Measurements from ENCODE around the gene CLEC4D.

DNA sequence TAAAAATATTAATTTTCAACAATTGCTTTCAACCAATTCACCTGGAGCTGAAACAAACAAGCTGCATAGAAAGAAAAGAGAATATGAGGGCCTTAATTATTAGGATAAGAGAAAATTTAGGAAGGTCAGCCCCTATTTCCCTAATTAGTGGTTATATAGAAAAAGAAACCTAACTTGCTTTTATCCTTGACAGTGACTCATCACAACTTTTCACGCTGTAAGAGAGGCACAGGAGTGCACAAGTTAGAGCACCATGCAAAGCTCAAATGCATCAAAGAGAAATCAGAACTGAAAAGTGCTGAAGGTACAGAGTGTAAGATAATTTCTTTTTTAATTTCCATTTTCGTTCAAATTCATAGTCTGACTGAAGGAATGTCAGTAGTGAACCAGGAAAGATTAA is 4.7 kb downstream of the CLEC4D start:
- TF ChIP-seq CTCF (optimal IDR thresholded peaks at IDR 0.05 in 1 of 3, IDR thresholded peaks at IDR 0.05 in 1 of 3, conservative IDR thresholded peaks at IDR 0.05 in 1 of 3; ENCODE audit: extremely low read depth in 1 of 3, insufficient read depth in 2 of 3, low read length in 3 of 3) (no peak), EZH2 (IDR thresholded peaks at IDR 0.05; ENCODE audit: low read length) (no peak)

Data from keratinocyte (primary cell).